ENCODE measurements around the gene ZBED3. TPM values are rescaled to one million over a fixed set of nuclear protein-coding genes. Genes with fewer than 3 reads are reported as not detected.

The ZBED3 gene
- total and polyA plus RNA-seq, 9 of the 15 experiments (the other 6 are each of a cell fraction or from before 2014, with no cell fraction given): 0.01 to 0.03 (median 0.01) TPM; not detected in 5

- no TSS peak for BruUV-seq (replicated peaks)
- Histone ChIP-seq H3K4me2 (ENCODE audit: insufficient read depth, low read length) (no peak overlapping the region), H2AFZ (ENCODE audit: low read depth, low read length) (no peak overlapping the region), H3K9me1 (ENCODE audit: control insufficient read depth, insufficient read depth, low read length) (no peaks in the 10 kb centered on the region), H3K79me2 (ENCODE audit: control insufficient read depth, insufficient read depth, low read length) (no peaks in the 10 kb centered on the region), H3K36me3 (ENCODE audit: control insufficient read depth, insufficient read depth, low read length) (no peaks in the 10 kb centered on the region), H3K27ac (ENCODE audit: extremely low read depth, low read depth, low read length) (no peak overlapping the region), H3K27me3 (ENCODE audit: control insufficient read depth in 2 of 2, insufficient read depth in 2 of 2, low read length in 2 of 2) (peaks cover 5 to 20% of the 10 kb centered on the region in 2 experiments; a peak in 4 of 5 replicates), H3K4me3 (no peak overlapping the region), H4K20me1 (replicated peaks; ENCODE audit: control insufficient read depth, insufficient read depth, low read length) (no peaks in the 10 kb centered on the region), H3K9me3 (replicated peaks; ENCODE audit: control insufficient read depth, insufficient read depth, low read depth, low read length) (no peaks in the 10 kb centered on the region), H3K4me1 (replicated peaks in 1 of 2; ENCODE audit: control insufficient read depth in 2 of 2, insufficient read depth in 2 of 2, low read length in 2 of 2) (no peaks in the 10 kb centered on the region), H3K9ac (ENCODE audit: insufficient read depth in 1 of 2, low read depth in 2 of 2, low read length in 2 of 2) (no peak overlapping the region)
- TF ChIP-seq CCAR2 (IDR thresholded peaks at IDR 0.05; ENCODE audit: low read depth, low read length): no peak
- 0 out of 2 replicates have a peak, but pooled peaks have one; percentile 12 for TF ChIP-seq FOSL1 (tag; conservative IDR thresholded peaks at IDR 0.05)
- ChIA-PET POLR2A (no interaction called here), CTCF (ENCODE audit: low intra/inter-chr PET ratio) (no interaction called here)
- WGBS (ENCODE audit: insufficient coverage, low coverage, missing lambda C conversion rate): 0% methylated on average over 1 of the region's 1 CpG
- no peak for FAIRE-seq
- in situ Hi-C loops (cut with MboI): no loop called here
- intact Hi-C loops (cut with micrococcal nuclease): no loop called here
- ATAC-seq: no peak
- no peak for DNase-seq (ENCODE audit: extremely low read depth in 1 of 4, low spot score in 3 of 4)
Observed at GRCh38 chr5:77133061-77133758, 46.1 kb upstream of the ZBED3 start.

- H3K27ac ChIP-seq (ENCODE audit: extremely low read depth, low read depth, low read length): no peak overlapping the region
- no TSS peak for BruUV-seq (replicated peaks)
- H2AFZ ChIP-seq (ENCODE audit: low read depth, low read length): no peak overlapping the region
- H3K27me3 ChIP-seq (ENCODE audit: control insufficient read depth in 2 of 2, insufficient read depth in 2 of 2, low read length in 2 of 2): peaks cover 5 to 16% of the 10 kb centered on the region in 2 experiments; a peak in 4 of 5 replicates
- FAIRE-seq (no peak), DNase-seq (ENCODE audit: extremely low read depth in 1 of 4, low spot score in 3 of 4) (no peak), ATAC-seq (no peak)
- H3K9me1 ChIP-seq (ENCODE audit: control insufficient read depth, insufficient read depth, low read length): no peaks in the 10 kb centered on the region
- ChIA-PET CTCF (ENCODE audit: low intra/inter-chr PET ratio) (no interaction called here), POLR2A (no interaction called here)
- no peaks in the 10 kb centered on the region for H4K20me1 ChIP-seq (replicated peaks; ENCODE audit: control insufficient read depth, insufficient read depth, low read length)
- no peak overlapping the region for H3K4me3 ChIP-seq
- no peaks in the 10 kb centered on the region for H3K36me3 ChIP-seq (ENCODE audit: control insufficient read depth, insufficient read depth, low read length)
- no peaks in the 10 kb centered on the region for H3K79me2 ChIP-seq (ENCODE audit: control insufficient read depth, insufficient read depth, low read length)
- H3K9ac ChIP-seq (ENCODE audit: insufficient read depth in 1 of 2, low read depth in 2 of 2, low read length in 2 of 2): no peak overlapping the region
- no peaks in the 10 kb centered on the region for H3K9me3 ChIP-seq (replicated peaks; ENCODE audit: control insufficient read depth, insufficient read depth, low read depth, low read length)
- no peaks in the 10 kb centered on the region for H3K4me1 ChIP-seq (replicated peaks in 1 of 2; ENCODE audit: control insufficient read depth in 2 of 2, insufficient read depth in 2 of 2, low read length in 2 of 2)
- in situ Hi-C loops (cut with MboI) (no loop called here), intact Hi-C loops (cut with micrococcal nuclease) (no loop called here)
- TF ChIP-seq PBX2 (CRISPR knock-in tag; IDR thresholded peaks at IDR 0.05; ENCODE audit: low read depth): no peak
- peak; percentile 49; the same call in 1 of the 2 replicates for TF ChIP-seq PBX2 (tag; conservative IDR thresholded peaks at IDR 0.05; ENCODE audit: low read depth)
- TF ChIP-seq PURB (CRISPR knock-in tag; IDR thresholded peaks at IDR 0.05; ENCODE audit: low read depth): no peak
- TF ChIP-seq ZNF3 (CRISPR knock-in tag; IDR thresholded peaks at IDR 0.05): no peak
- no peak for TF ChIP-seq ZHX1 (conservative IDR thresholded peaks at IDR 0.05; ENCODE audit: low read length)
- TF ChIP-seq STAT5A (IDR thresholded peaks at IDR 0.05; ENCODE audit: borderline replicate concordance, low read length): no peak
- H3K4me2 ChIP-seq (ENCODE audit: insufficient read depth, low read length): no peak overlapping the region
- WGBS (ENCODE audit: insufficient coverage, low coverage, missing lambda C conversion rate): 3% methylated on average over 3 of the region's 3 CpGs
Observed at GRCh38 chr5:77131361-77131760, 44.3 kb upstream of the ZBED3 start.

Data from K562 (cell line).